AG08395 (cell line): ENCODE measurements around the gene TBX1.
A peak's percentile ranks its signal among the peaks of the same experiment; 100 is the strongest.

Experiments used
- DNase-seq: peaks from one replicate; pipeline ENCODE4 v3.0.0; 2012; ENCODE audit warnings: mixed read lengths, low spot score

The TBX1 gene

DNA sequence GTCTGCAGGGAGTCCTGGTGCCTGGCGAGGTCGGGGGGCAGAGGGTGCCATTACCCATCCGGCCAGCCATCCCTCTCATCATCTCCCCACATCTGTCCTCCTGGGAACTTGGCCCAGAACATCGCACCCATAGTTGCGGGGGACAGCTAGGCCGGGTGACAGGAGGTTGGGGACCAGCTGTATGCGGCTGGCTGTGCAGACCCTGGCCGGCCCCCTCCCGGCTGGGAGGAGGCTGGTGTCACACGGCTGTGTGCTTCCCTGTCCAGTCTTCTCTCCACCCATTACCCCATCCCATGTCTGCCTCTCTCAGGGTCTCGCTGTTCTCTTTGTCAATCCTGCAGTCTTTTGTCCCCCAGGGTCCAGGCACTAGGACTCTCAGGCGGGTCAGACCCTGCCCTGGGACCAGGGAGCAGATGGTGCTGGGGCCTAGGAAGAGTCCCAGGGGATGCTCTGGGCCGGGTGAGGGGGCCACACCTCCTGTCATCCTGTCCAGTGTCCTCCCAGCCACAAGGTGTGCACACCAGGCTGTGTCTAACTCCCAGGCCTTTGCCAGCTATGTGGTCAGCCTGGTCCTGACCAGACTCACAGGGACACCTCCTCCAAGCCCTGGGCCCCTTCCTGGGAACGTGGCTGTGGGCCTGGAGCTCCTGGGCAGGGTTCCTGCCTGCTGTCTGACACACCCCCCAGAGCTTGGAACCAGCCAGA, 6.4 kb upstream of the TBX1 start:
- no peak for DNase-seq

DNA sequence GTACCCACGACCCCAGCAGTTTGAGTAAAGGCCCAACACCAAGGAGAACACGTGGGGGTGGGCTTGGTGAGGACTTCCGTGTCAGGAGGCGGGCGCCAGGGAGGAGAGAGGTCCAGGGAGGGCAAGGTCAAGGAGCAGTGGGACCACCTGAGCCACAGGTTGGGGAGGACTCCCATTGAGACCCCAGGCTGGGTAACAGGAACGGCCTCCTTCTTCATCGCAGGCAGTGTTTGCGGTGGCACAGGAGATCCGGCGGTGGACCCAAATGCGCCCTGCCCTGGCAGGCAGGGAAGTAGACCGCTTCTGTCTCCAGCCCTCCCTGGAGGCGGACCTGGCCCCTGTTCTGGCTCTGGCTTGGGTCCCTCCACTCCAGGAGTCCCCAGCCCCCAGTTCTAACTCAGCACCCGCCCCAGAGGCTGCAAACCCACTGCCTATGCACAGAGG, 5.9 kb upstream of the TBX1 start:
- no peak for DNase-seq

DNA sequence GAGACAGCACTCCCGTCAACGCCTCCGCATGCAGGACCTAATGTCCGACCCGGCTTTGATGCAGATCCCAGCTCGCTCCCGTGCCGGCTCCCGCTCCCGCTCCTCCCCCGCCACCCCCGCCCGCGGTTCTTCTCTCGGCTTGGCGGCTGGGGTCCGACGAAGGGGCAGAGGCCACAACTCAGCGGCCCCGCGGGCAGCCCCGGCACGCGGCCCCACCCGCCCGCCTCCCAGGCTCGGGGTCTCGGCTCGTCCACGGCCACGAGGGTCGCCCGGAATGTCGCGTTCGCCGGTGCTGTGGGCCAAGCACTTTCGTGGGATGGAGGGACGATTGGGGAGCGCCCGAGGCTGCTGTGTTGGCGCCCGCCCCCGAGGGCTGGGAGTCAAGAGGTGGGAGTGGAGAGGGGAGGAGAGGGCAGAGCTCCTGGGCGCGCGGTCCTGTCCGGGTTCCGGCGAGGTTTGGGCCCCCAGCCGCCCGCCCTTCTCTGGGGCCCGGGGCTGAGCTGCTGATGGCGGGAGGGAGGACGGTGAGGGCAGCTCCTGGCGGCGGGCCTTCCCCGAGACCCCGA, 5.3 kb upstream of the TBX1 start:
- DNase-seq: no peak

DNA sequence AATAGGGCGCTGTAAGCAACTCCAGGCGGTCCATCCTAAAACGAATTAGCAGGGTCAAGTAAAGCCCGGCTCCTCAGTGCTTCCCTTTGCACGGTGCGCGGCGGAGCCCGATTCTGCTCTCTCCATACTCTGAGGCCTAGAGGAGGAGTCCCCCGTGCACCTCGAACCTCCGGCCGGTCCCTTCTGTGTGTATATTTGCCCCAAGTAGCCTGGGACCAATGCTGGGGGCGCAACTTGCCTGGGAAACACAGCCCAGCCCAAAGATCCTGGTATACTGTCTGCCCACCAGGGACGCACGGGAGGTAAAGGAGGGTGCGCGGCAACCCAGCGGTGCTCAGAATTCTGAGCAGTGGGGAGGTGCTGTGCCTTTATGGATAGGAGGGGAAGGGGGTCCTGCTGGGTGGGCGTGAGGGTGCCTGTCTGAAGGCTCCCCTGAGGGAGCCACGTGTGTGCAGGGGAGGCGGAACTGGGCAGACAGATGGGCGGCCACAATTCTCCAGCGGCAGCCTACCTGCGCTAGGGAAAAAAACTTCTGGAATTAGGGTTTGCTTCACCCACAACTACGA, 4.8 kb upstream of the TBX1 start:
- no peak for DNase-seq

DNA sequence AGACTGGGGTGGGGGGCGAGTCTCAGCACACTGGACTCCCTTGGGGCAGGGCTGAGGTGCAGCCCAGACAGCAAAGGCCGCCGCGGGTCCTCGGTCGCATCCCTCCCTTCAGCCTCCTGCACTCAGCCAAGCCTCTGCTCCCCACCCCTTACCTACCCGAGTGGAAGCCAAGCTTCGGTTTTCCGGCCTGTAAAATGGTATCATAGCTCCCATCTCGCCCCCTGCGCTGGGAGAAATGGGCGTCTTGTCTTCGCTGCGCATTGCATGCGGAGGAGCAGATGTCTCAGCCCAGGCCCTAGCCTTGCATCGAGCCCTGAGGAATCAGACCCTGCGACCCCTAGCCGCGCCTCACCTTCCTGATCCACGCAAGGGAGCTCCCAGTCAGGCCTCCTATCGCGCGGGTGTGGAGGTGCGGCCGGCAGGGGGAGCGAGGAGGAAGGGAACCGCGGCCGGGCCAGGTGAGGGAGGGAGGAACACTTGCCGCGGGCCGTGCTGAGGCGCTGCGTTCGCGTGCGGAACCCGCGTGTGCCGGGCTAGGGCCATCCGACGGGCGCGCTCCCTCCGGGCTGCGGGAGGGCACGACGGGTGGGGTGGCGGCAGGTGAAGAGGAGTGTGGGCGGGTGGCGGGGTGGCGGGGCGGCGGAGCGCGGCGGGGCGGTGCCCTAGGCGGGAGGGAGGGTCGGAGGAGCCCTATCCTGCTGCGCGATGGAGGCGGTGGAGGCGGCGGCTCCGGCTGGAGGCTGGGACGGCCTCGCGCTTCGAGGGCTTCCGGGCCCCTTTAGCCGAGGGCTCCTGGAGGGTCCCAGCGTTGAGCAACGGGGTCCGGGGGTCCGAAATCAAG, 4.1 kb upstream of the TBX1 start:
- peak; percentile 37 for DNase-seq

DNA sequence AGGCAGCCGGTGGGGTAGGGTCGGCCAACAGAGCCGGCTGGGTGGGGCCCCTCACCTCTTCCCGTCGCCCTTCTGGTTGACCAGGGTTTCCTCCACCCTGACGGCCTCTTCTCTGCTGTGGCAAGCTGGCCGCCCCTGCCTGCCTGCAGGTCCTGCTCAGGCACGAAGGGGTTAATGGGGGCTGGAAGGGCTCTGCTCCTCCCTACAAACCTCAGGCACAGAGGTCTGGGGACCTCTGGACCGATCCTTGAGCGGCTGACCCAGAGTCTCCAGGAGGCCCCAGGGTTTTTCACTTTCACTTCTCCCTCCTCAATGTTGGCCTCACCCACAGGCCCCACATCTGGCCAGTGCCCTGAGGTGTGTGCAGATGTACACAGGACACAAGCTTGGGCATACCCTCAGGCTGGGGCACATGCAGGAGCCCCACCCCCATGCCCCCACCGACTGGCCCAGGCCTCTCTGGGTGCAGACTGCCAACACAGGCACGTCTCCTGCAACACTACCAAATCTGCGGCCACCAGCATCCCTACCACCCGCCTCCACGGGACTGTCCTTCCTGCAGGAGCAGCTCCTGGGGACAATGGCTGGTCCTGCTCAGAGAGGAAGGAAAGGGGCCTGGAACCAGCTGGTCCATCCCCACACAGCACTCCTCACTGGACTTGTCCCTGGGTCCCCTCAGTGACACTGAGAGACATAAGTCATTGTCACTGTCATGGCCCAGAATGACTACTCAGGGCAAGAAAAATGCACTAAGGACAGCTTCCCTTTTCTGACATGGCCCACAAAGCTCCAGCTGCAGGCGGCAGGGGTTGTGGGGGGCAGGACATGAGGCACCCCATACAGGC, 3.2 kb upstream of the TBX1 start:
- peak; percentile 35 for DNase-seq

DNA sequence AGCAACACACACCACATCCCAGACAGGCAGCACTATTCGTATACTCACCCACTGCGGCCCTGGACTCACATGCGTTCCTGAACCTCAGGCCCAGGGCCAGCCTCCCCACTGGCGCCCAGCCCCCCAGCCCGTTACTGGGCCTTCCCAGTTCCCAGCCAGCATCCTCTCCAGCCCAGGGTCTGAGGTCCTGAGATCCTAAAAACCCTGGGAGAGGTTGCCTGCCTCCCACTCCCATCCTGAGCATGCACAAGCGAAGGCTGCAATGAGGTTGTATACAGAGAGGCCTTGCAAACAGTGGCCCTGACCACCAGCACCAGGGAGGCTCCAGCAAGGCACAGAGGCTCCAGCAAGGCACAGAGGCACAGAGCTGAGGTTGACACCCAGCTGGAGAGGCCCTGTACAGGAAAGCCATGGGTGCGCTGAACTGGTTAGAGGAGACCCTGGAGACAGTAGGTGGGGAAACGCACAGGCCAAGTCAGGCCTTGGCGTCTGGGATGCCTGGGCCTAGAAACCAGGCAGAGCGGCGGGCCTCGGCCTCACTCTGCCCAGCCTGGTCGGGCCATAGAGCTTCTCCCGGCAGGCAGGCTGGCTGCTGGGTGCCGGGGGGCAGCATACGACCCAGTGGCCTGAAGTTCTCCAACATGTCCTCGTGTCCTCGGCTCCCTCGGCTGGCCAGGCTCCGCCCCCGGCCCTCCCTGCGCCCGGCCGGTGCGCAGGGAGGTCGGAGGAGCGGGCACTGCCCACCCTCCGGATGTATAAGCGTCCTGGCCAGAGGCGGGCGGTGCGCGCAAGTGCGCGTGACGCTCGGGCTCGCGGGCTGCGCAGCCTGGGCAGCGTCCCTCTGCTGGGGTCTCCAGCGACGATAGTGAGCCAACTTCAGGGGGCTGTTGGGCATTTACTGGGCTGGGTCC, 2.3 kb upstream of the TBX1 start:
- no peak for DNase-seq

DNA sequence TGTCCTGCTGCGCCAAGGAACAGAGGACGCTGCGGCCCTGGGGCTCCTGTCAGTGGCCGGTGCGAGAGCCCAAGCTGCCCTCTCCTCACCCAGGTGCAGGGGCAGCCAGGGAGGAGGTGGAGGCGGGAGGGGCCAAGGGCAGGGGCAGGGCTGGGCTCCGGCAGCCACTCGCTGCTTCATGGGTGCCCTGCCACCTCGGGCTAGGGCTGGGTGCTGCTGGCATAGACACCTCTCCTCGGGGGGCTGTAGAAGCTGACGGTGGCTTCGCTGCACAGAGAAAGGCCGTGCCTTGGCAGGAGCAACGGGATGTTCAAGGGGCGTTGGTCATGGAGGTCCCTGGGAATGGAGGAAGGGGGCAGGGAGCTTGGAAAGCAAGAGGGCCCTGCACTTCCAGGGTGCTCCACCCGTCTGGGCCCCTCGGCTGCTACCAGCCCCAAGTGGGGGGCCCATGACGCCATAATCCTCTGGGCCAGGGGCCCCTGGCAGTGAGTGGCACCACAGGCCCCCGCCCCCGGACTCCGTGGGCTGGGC, 1.6 kb upstream of the TBX1 start:
- DNase-seq: no peak

DNA sequence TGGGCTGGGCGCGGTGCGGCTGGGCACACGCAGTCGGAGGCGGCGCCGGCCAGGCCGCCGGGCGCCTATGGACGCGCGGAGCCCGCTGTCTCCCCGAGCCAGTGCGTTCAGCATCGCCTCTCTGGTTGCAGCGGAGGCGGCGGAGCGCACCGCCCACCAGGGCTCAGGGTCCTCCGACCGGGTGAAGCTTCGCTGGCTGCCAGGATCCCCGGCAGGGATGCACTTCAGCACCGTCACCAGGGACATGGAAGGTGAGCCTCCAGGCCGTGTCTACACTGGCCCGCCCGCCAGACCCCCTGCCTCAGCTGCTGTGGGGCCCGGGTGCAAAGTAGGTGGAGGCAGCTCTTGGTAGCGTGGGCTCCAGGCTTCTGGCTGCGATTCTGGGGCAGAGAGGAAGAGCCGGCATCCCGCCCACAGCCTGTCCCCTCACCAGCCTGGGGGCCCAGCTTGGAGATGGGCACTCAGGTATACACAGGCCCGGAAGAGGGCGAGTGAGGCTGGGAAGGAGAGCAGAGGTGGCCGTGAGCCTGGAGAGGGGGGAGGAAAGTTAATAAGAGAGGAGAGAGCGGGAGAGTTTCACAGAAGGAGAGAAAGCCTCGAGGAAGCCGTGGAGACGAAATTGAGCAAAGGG, 1.0 kb upstream of the TBX1 start:
- no peak for DNase-seq

DNA sequence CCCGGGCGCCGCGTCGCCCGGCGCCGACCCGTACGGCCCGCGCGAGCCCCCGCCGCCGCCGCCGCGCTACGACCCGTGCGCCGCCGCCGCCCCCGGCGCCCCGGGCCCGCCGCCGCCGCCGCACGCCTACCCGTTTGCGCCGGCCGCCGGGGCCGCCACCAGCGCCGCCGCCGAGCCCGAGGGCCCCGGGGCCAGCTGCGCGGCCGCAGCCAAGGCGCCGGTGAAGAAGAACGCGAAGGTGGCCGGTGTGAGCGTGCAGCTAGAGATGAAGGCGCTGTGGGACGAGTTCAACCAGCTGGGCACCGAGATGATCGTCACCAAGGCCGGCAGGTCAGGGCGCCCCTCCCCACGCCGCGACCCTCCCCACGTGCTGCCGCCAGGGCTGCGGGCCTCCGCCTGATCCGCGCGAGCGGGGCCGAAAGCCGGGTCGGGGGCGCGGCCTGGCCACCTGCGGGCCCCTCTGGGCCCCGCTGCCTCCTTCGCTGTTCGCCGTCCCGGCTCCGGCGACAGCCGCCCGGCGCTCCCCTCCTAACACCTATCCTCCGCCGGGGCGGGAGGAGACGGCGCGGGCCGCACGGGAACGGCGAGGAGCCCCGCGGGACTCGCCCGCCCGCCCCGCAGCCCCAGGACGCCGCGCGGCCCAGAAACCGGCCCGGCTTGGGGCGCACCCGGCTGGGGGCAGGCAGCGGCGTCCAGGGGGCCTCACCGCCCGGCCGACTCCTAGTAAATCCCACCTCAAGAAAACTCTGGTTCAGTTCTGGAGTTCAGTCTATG, 560 bp downstream of the TBX1 start:
- no peak for DNase-seq

DNA sequence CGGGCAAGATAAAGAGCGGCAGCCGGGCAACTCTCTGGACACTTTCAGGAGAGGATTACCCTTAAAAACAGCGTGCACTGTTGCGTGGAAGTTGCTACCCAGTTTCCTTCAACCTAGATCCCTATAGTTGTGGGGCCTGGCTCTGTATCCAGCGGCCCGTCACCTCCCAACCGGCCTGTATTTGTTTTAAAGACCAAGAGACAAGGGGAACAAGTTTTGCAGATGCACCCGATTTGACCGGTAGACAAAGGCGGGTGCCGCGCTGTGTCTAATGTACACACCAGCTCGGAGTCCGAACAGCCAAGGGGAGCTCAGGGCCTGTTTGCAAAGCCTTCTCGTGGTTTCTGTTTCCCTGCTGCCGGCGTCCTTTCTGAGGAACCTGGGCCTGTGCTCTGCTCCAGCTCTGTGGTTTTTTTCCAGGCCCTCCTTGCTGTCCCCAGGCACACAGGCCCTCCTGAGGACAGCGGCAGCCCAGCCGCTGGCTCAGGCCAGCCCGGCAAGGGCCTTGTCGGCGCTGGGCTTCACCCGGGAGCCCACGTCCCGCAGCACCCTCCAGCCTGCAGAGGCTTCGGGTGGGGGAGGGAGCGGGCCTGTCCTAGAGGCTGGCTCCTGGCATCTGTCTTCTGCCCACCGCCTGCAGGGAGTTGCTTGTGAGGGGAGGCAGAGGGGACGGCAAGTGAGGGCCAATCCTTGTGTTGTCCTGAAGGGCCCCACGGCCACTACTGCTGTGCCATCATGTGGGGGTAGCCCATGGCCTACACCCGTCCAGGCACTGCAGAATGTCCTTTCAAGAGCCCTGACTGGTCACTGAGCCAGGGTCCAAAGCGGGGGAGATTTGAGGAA, 1.4 kb downstream of the TBX1 start:
- no peak for DNase-seq

DNA sequence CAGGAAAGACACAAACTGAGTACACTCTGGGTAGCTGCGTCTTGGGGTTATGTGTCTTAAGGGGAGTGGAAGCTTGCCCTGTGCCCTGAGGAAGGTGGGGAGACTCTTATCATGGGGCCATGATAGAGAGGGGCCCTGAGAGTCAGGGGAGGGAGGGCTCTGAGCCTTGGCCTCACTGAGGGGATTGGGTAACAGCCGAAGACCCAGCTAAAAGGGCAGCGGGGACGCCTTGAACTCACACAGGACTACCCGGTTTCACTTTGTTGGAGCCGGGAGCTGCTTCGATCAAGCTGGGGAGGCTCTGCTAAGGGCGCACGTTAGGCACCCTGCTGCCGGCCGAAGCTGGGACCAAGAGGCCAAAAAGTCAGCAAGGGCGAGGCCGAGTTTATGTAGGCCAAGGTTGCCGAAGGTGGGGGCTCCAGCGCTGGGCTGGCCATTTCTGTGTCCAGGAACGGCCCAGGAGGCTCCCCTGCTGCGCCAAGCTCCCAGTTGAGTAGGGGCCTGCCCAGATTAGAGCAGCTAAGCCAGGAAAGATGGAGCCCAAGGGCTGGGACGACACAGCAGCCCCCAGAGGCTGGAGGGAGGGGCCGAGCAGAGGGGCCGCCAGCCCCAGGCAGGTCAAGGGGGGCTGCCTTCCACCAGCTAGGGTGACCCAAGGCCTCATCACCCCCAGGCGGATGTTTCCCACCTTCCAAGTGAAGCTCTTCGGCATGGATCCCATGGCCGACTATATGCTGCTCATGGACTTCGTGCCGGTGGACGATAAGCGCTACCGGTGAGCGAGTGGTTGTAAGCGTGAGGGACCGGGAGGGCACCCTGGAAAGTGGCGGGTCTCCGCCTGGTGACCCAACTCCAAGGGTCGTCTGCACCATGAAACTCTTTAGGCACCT, 2.2 kb downstream of the TBX1 start:
- no peak for DNase-seq

DNA sequence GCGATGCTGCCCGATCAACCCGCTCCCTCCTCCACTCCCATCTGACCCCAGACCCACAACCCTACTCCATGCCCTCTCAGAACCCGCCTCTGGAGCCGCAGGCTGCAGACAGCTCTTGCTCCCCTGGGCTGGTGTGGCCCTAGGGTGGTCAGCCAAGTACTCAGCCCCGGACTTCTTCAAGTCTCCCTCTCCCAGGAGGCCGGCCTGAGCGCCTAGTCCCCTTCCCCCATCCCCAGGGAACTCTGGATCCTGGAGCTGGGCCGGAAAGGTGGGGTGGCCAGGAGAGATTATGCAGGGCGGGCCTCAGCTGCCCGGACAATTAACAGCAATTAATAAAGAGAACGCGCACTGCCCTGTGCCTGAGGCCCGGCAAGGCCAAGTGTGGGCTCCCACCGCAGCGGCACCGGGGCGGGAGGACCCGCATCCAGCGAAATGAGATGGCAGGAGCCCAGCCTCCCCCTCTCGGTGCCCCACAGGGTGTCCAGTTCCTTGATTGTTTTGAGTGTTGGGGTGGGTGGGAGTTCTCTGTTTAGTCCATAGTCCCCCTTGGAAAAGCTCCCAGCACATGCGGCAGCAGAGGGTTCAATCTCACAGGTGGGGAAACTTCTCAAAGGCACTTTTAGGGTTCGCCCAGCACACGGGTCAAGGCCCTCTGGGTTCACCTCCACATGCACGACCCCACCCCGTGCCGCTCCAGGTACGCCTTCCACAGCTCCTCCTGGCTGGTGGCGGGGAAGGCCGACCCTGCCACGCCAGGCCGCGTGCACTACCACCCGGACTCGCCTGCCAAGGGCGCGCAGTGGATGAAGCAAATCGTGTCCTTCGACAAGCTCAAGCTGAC, 3.1 kb downstream of the TBX1 start:
- DNase-seq: no peak

DNA sequence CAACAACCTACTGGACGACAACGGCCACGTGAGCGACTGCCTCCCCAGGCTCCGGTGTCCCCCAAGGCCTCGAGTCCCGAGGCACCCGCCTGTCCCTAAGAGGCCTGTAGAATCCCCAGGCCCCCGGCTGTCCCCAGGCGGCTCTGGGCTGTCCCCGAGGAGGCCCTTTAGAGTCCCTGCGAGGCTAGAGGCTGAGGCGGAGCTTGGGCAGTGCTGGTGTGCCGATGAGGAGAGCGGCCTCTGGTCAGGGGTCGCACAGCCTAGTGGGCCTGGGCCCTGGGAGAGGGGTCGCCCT, 3.7 kb downstream of the TBX1 start:
- DNase-seq: no peak

DNA sequence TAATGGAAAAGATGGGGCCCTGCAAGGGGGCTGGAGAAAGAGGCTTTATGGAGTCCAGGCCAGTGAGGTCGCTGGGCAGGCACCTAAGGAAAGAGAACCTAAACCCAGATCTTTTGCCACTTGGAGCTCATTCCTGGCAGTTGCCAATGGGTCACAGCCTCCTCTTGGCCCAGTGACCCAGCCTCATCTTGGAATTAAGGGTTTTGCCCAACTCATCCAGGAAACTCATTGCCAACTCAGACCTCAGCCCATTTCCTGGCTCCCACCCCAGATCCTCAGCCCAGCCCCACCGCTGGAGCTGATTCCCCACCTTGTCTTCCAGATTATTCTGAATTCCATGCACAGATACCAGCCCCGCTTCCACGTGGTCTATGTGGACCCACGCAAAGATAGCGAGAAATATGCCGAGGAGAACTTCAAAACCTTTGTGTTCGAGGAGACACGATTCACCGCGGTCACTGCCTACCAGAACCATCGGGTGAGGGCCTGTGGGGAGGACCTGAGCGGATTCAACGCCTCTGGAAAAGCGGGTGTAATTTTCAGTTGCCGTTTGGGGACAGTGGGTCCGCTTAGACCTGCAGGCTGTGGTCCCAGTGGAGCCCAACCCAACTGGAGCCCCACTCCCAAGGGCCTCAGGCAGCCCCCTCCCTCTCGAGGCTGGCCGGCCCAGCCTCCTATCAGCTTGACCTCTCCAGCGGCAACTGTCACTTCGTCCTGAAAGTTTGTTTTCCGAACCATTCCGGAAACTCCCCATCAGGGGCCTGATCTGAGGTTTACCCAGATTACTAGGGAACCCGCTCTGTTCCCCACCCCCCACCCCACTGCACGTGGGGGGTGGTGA, 4.3 kb downstream of the TBX1 start:
- no peak for DNase-seq
